HepG2 (cell line): ENCODE measurements around the gene FANK1. TPM values are rescaled to one million over a fixed set of nuclear protein-coding genes. Genes with fewer than 3 reads are reported as not detected.

Experiments
- ATAC-seq: fragments of 200-7000 bp; cut with Tn5 transposase; 3 replicates; pipeline ENCODE4 v1.9.1; 2020; ENCODE audit warnings: mild to moderate bottlenecking, moderate library complexity
- BruUV-seq: library from RNA; stranded (reverse); fragments of 400-500 nt; replicated peaks from 2 replicates; lab custom pipeline; 2021; lab: Mats Ljungman, UMichigan
- CTCF ChIA-PET: fragments of 300-600 bp; formaldehyde crosslinking; extraction: SDS; loops from one replicate; lab custom pipeline; 2021; ENCODE audit warnings: low total read pairs, inconsistent platforms, low intra/inter-chr PET ratio; lab: Yijun Ruan, JAX
- POLR2A ChIA-PET: fragments of 350-600 bp; sonication (Branson Sonifier 250); formaldehyde crosslinking; loops from one replicate; lab custom pipeline; 2020; ENCODE audit warnings: antibody characterized with exemption, inconsistent platforms; lab: Yijun Ruan, JAX
- DNase-seq: peaks from one replicate; pipeline ENCODE4 v3.0.0-alpha.2; 2015; ENCODE audit warnings: low spot score
- FAIRE-seq: peaks from 3 replicates; lab custom pipeline; 2011; peaks lifted over from hg19 to GRCh38; lab: Jason Lieb, UNC
- H2AFZ ChIP-seq: one replicate; pipeline ENCODE4 v1.6.1; 2011; ENCODE audit warnings: low read length, inconsistent platforms
- H3K27ac ChIP-seq: fragments of 300-600 bp; 3 replicates; pipeline ENCODE4 v1.8.0; 2011; ENCODE audit warnings: mixed run types, mild to moderate bottlenecking, mixed read lengths, low read length, inconsistent platforms; ENCODE audit not compliant: insufficient read depth; ENCODE audit errors: extremely low read length
- H3K27me3 ChIP-seq, 2 experiments: fragments of 200-600 bp in 1 of 2; 2 replicates in 1 of 2; 3 replicates in 1 of 2; pipeline versions ENCODE4 v1.6.0 to v1.8.0; 2011; ENCODE audit warnings: low read length in 2 of 2, mild to moderate bottlenecking in 2 of 2, moderate library complexity in 2 of 2, inconsistent platforms in 1 of 2; ENCODE audit not compliant: insufficient read depth in 2 of 2, control insufficient read depth in 1 of 2
- H3K36me3 ChIP-seq, 2 experiments: fragments of 200-600 bp in 1 of 2; replicated peaks in 1 of 2; 2 replicates in 1 of 2; 3 replicates in 1 of 2; pipeline versions ENCODE4 v1.5.1 to v1.8.0; 2011; ENCODE audit warnings: low read length in 2 of 2, inconsistent platforms in 1 of 2; ENCODE audit not compliant: insufficient read depth in 2 of 2, control insufficient read depth in 1 of 2
- H3K4me1 ChIP-seq: 2 replicates; pipeline ENCODE4 v1.5.1; 2012; ENCODE audit warnings: low read length, inconsistent platforms; ENCODE audit not compliant: insufficient read depth
- H3K4me2 ChIP-seq: 2 replicates; pipeline ENCODE4 v1.6.0; 2011; ENCODE audit warnings: low read depth, low read length, inconsistent platforms
- H3K4me3 ChIP-seq, 3 experiments: fragments of 200-600 bp in 1 of 3; sonication (generic), shearing (Covaris generic) in 1 of 3; replicated peaks in 1 of 3; 2 replicates each; pipeline ENCODE4 v1.5.1; 2011 to 2016; ENCODE audit warnings: low read length in 3 of 3, inconsistent platforms in 2 of 3, low read depth in 2 of 3, mild to moderate bottlenecking in 2 of 3, control low read depth in 1 of 3, mixed read lengths in 1 of 3; ENCODE audit not compliant: insufficient read depth in 1 of 3
- H3K79me2 ChIP-seq: one replicate; pipeline ENCODE4 v1.6.1; 2011; ENCODE audit warnings: low read length, inconsistent platforms; ENCODE audit not compliant: insufficient read depth
- H3K9ac ChIP-seq: 2 replicates; pipeline ENCODE4 v1.6.0; 2011; ENCODE audit warnings: mild to moderate bottlenecking, low read depth, low read length, inconsistent platforms; ENCODE audit not compliant: insufficient read depth
- H3K9me3 ChIP-seq: 2 replicates; pipeline ENCODE4 v1.5.1; 2012; ENCODE audit warnings: mild to moderate bottlenecking, low read length
- H4K20me1 ChIP-seq: 2 replicates; pipeline ENCODE4 v1.6.0; 2011; ENCODE audit warnings: inconsistent platforms, mild to moderate bottlenecking, low read length, moderate library complexity; ENCODE audit not compliant: insufficient read depth
- AKAP8 ChIP-seq: sonication (generic); formaldehyde crosslinking; IDR thresholded peaks from 2 replicates; pipeline ENCODE4 v1.5.1; 2020; ENCODE audit warnings: mild to moderate bottlenecking, missing genetic modification reagents
- KLF16 ChIP-seq, 2 experiments: sonication (generic) in 1 of 2; formaldehyde crosslinking in 1 of 2; IDR thresholded peaks; 2 replicates each; pipeline versions ENCODE4 v1.6.1 to v1.8.0; 2016 to 2023; ENCODE audit warnings: missing genetic modification reagents in 2 of 2, missing compliant biosample characterization in 1 of 2
- SAP130 ChIP-seq: IDR thresholded peaks from 2 replicates; pipeline ENCODE4 v1.6.1; 2016; ENCODE audit warnings: low read depth
- ZBTB49 ChIP-seq: sonication (generic); formaldehyde crosslinking; IDR thresholded peaks from 2 replicates; pipeline ENCODE4 v1.4.0; 2020; ENCODE audit warnings: missing genetic modification reagents, borderline replicate concordance
- ZNF800 ChIP-seq: sonication (generic); formaldehyde crosslinking; IDR thresholded peaks from 2 replicates; pipeline ENCODE4 v1.4.0; 2020; ENCODE audit warnings: missing genetic modification reagents
- WGBS: methylation state at CpG from one replicate; pipeline ENCODE4 v1.1.6; 2017; ENCODE audit warnings: low lambda C conversion rate; 5-methylcytosine and 5-hydroxymethylcytosine counted together
- in situ Hi-C: cut with HindIII; loops from 2 replicates; pipeline ENCODE4 v1.10.0; 2017; ENCODE audit warnings: low pct_unique_long_range_greater_than_20kb; ENCODE audit not compliant: extremely low pct_ligation_motif_present
- intact Hi-C: fragments of 100-400 bp; cut with micrococcal nuclease; formaldehyde crosslinking; loops from one replicate; pipeline ENCODE4 v1.10.0; 2022; ENCODE audit not compliant: unreplicated experiment
- polyA plus RNA-seq, 8 experiments: library from polyadenylated mRNA; depleted of rRNA in 3 of 8; stranded (reverse) in 7 of 8; unstranded in 1 of 8; fragments of >200 nt; fragmentation: Illumina TruSeq in 4 of 8; extraction: Trizol in 4 of 8; gene quantifications; 2 replicates each; pipeline versions ENCODE4 v1.2.1 to v1.2.3, GENCODE V29; 2011 to 2016; ENCODE audit warnings: low read depth in 4 of 8, missing spikeins in 1 of 8, mixed read lengths in 1 of 8; ENCODE audit not compliant: insufficient read depth in 1 of 8
- total RNA-seq, 5 experiments: library from RNA; depleted of rRNA; stranded (reverse); fragments of >200 nt; fragmentation: Illumina TruSeq; extraction: Trizol; gene quantifications; 2 replicates each; pipeline ENCODE4 v1.2.3, GENCODE V29; 2016; ENCODE audit warnings: low read depth in 1 of 5

FANK1 gene
- total and polyA plus RNA-seq, 2 of the 13 experiments (the other 11 are each of a cell fraction or from before 2014, with no cell fraction given) = 0.22 TPM; not detected in 1

DNA sequence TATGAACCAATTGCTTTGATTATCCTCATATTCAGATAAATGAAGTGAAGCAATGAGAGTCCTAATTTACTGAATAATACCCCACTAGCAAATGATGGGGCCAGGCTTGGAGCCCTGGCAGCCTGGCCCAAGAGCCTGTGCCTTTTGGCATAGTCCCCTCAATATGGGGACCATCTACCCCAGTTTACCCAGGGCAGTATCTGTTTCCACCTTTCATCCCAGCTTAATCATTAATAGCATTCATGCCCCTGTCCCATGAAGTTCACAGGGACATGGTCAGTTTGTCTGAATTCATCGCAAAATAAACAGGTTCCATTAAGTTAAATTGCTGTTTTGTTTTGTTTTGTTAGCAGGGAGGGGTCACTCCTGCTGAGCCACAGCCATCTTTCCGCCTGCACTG lies 47.5 kb upstream of the FANK1 start (continued):
- TF ChIP-seq ZNF800 (CRISPR knock-in tag) (no peak), AKAP8 (CRISPR knock-in tag) (no peak)

DNA sequence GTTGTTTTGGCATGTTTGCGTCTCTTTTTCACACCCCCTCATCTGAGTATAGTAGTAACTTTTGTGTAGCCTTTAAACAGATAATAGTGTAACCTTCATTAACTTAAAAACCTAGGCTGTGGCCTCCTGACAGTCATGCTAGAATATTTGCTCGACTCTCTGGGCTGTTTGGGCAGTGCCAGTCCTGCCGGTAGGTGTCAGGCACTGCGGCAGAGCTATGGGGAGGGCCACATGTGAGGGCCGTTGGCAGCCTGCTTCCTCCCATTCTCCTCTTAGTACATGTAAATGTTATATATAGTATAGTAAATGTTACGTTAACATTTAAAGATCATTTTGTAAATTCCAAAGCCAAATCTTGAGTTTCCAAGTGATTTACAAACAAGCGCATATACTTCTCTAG lies 46.9 kb upstream of the FANK1 start:
- no peaks in the 10 kb centered on the region for H3K9me3 ChIP-seq
- DNase-seq (no peak), ATAC-seq (no peak), FAIRE-seq (no peak)
- peaks cover 24% of the 10 kb centered on the region for H3K4me1 ChIP-seq
- no peaks in the 10 kb centered on the region for H3K27me3 ChIP-seq
- intact Hi-C loops = no loop called here
- no peak overlapping the region for H3K9ac ChIP-seq
- ChIA-PET POLR2A (no interaction called here), CTCF (no interaction called here)
- H3K4me3 ChIP-seq = no peak overlapping the region
- no peak overlapping the region for H3K4me2 ChIP-seq
- H3K79me2 ChIP-seq = no peaks in the 10 kb centered on the region
- 94% methylated on average over 7 of the region's 7 CpGs for WGBS
- no peak overlapping the region for H3K27ac ChIP-seq
- no TSS peak for BruUV-seq
- TF ChIP-seq ZBTB49 (CRISPR knock-in tag) (no peak), KLF16 (CRISPR knock-in tag; IDR thresholded peaks at IDR 0.05) (no peak), SAP130 (CRISPR knock-in tag) (no peak)
- H4K20me1 ChIP-seq = no peaks in the 10 kb centered on the region
- peaks cover 9 to 11% of the 10 kb centered on the region in 2 experiments for H3K36me3 ChIP-seq
- in situ Hi-C loops = no loop called here
- no peak overlapping the region for H2AFZ ChIP-seq
